K562 (cell line): ENCODE results near the gene DIS3L. TPM values are rescaled to one million over a fixed set of nuclear protein-coding genes. Genes with fewer than 3 reads are reported as not detected.
A peak's percentile ranks its signal among the peaks of the same experiment; 100 is the strongest.

ENCODE experiments used
- ARNT ChIP-seq, 2 experiments: fragments of 450-650 bp; IDR thresholded peaks; 2 replicates each; pipeline ENCODE4 v1.6.1; 2016; ENCODE audit warnings: mild to moderate bottlenecking in 1 of 2
- C11orf30 ChIP-seq: fragments of 450-650 bp; IDR thresholded peaks from 2 replicates; pipeline ENCODE4 v1.6.1; 2016; ENCODE audit warnings: low read depth, mild to moderate bottlenecking
- CBX8 ChIP-seq: fragments of 200-600 bp; sonication (generic); IDR thresholded peaks from 2 replicates; pipeline ENCODE4 v1.6.1; 2012; ENCODE audit warnings: borderline replicate concordance, mixed run types, low read depth, mild to moderate bottlenecking, moderate library complexity, mixed read lengths, low read length, control low read depth, inconsistent platforms; ENCODE audit not compliant: poor library complexity, severe bottlenecking; ENCODE audit errors: extremely low read depth
- CCNT2 ChIP-seq: IDR thresholded peaks from 2 replicates; pipeline ENCODE4 v1.6.1; 2011; ENCODE audit warnings: borderline replicate concordance, low read depth, mild to moderate bottlenecking, moderate library complexity, mixed read lengths, low read length; ENCODE audit not compliant: insufficient read length; ENCODE audit errors: extremely low read depth
- CHD4 ChIP-seq: fragments of 200-600 bp; sonication (generic); IDR thresholded peaks from 3 replicates; pipeline ENCODE4 v1.6.1; 2012; ENCODE audit warnings: low read depth, mild to moderate bottlenecking, mixed read lengths, low read length, inconsistent platforms; ENCODE audit not compliant: insufficient read depth, insufficient replicate concordance, poor library complexity, severe bottlenecking
- DACH1 ChIP-seq: fragments of 450-650 bp; IDR thresholded peaks from 2 replicates; pipeline ENCODE4 v1.6.1; 2018; ENCODE audit not compliant: partially characterized antibody
- HDAC2 ChIP-seq: fragments of 450-650 bp; IDR thresholded peaks from 2 replicates; pipeline ENCODE4 v1.6.1; 2016; ENCODE audit warnings: mild to moderate bottlenecking
- HDGF ChIP-seq: fragments of 450-650 bp; IDR thresholded peaks from 2 replicates; pipeline ENCODE4 v1.6.1; 2016
- HMGXB4 ChIP-seq: sonication (generic); formaldehyde crosslinking; IDR thresholded peaks from 2 replicates; pipeline ENCODE4 v1.8.1; 2023; ENCODE audit warnings: mild to moderate bottlenecking, missing genetic modification reagents
- HNRNPLL ChIP-seq: fragments of 200-400 bp; formaldehyde crosslinking; IDR thresholded peaks from 2 replicates; pipeline ENCODE4 v1.6.1; 2017; ENCODE audit warnings: low read length, low read depth, mild to moderate bottlenecking; ENCODE audit not compliant: poor library complexity, severe bottlenecking
- HSF4 ChIP-seq: fragments of 250-450 bp; sonication (Bioruptor Pico); IDR thresholded peaks from 2 replicates; pipeline ENCODE4 v2.1.2; 2022; ENCODE audit warnings: mild to moderate bottlenecking, moderate library complexity, borderline replicate concordance
- KLF1 ChIP-seq: fragments of 450-650 bp; IDR thresholded peaks from 2 replicates; pipeline ENCODE4 v1.6.1; 2016; ENCODE audit warnings: missing genetic modification characterization, missing compliant biosample characterization
- LCOR ChIP-seq: sonication (generic); formaldehyde crosslinking; IDR thresholded peaks from 2 replicates; pipeline ENCODE4 v1.8.0; 2022; ENCODE audit warnings: mild to moderate bottlenecking, missing genetic modification reagents
- NCOR1 ChIP-seq: fragments of 450-650 bp; IDR thresholded peaks from 2 replicates; pipeline ENCODE4 v1.6.1; 2016; ENCODE audit warnings: mild to moderate bottlenecking, moderate library complexity
- NRF1 ChIP-seq, 2 experiments: fragments of 450-650 bp; IDR thresholded peaks in 1 of 2; conservative IDR thresholded peaks in 1 of 2; 2 replicates each; pipeline ENCODE4 v1.6.1; 2014; ENCODE audit warnings: mild to moderate bottlenecking in 2 of 2
- RFX1 ChIP-seq: fragments of 450-650 bp; IDR thresholded peaks from 2 replicates; pipeline ENCODE4 v1.6.1; 2016; ENCODE audit warnings: mild to moderate bottlenecking, moderate library complexity
- SETDB1 ChIP-seq: IDR thresholded peaks from one replicate; pipeline ENCODE4 v1.6.1; 2012; ENCODE audit warnings: low read length, control low read depth, inconsistent platforms
- SUPT5H ChIP-seq: fragments of 450-650 bp; IDR thresholded peaks from 2 replicates; pipeline ENCODE4 v1.6.1; 2016
- VEZF1 ChIP-seq: fragments of 200-800 bp; sonication (Bioruptor generic); IDR thresholded peaks from 2 replicates; pipeline ENCODE4 v1.6.1; 2017; ENCODE audit warnings: missing genetic modification characterization, missing compliant biosample characterization
- ZNF24 ChIP-seq: fragments of 450-650 bp; IDR thresholded peaks from 2 replicates; pipeline ENCODE4 v1.6.1; 2016
- ZNF3 ChIP-seq: fragments of 250-450 bp; sonication (Bioruptor Pico); IDR thresholded peaks from 2 replicates; pipeline ENCODE4 v1.5.0; 2021; ENCODE audit warnings: mild to moderate bottlenecking, moderate library complexity
- polyA plus RNA-seq, 8 experiments: library from polyadenylated mRNA; depleted of rRNA in 4 of 8; stranded (reverse) in 5 of 8; unstranded in 3 of 8; fragments of >200 nt; fragmentation: Nextera tagmentation in 2 of 8; fragmentation: Illumina TruSeq in 1 of 8; extraction: Ambion mirVana in 2 of 8; extraction: Trizol in 1 of 8; gene quantifications; 2 replicates each; pipeline versions ENCODE4 v1.2.1 to v1.2.3, GENCODE V29; 2011 to 2014; ENCODE audit warnings: inconsistent platforms in 1 of 8, missing spikeins in 1 of 8
- total RNA-seq, 7 experiments: library from RNA; depleted of rRNA in 6 of 7; stranded (reverse); fragments of >200 nt in 6 of 7; fragmentation: Illumina TruSeq in 2 of 7; extraction: Trizol in 2 of 7; gene quantifications; 2 replicates each; pipeline versions ENCODE4 v1.2.1 to v1.2.3, GENCODE V29; 2011 to 2021; ENCODE audit warnings: low replicate concordance in 1 of 7
- TF ChIP-seq, protein P1 (sequence below), 2 experiments: fragments of 450-650 bp; conservative IDR thresholded peaks; 2 replicates each; pipeline ENCODE4 v1.6.1; 2017; ENCODE audit warnings: mild to moderate bottlenecking in 2 of 2, moderate library complexity in 2 of 2
- TF ChIP-seq, protein P2 (sequence below), 2 experiments: IDR thresholded peaks; 2 replicates each; pipeline ENCODE4 v1.6.1; 2011; ENCODE audit warnings: borderline replicate concordance in 1 of 2, control low read depth in 1 of 2, low read depth in 1 of 2, low read length in 1 of 2, mild to moderate bottlenecking in 1 of 2, mixed read lengths in 1 of 2, moderate library complexity in 1 of 2; ENCODE audit not compliant: insufficient read depth in 1 of 2, insufficient read length in 1 of 2, poor library complexity in 1 of 2, severe bottlenecking in 1 of 2; ENCODE audit errors: extremely low read depth in 1 of 2

DIS3L gene
- total and polyA plus RNA-seq, 9 of the 15 experiments (the other 6 are each of a cell fraction or from before 2014, with no cell fraction given), result 5.9 to 34.6 (median 16.9) TPM

DNA sequence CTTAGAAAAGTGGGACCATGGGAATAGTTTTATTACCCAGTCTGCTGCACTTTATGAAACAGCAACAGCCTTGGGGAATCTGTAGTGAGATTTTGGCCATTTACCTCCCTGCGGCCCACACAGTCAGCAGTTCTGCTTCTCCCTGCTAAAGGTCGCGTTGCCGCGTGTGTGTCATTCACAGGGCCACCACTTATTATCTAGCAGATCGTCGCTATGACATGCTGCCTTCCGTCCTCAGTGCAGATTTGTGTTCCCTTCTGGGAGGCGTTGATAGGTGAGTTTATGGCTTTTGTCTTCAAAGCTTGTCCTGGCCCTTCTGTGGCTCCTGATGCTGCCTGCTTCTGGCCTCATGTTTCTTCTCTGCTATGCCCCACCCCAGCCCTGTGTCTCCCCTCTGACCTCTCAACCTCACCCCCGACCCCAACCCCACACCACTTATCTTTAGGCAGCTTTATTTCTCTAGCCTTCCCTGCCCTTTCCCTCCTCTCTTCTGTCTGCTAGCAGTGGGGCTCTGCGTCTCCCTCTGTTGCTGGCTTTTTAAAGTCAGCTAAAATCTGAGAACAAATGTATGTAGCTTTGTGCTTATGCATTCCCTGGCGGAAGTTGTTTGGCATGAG lies 30.1 kb downstream of the DIS3L start (continued):
- no peak for TF ChIP-seq CHD4
- no peak for TF ChIP-seq CBX8
- TF ChIP-seq HNRNPLL, result no peak
- peak in 1 of 2 experiments; percentile 30; a peak in 1 of 4 replicates for TF ChIP-seq NRF1 (conservative IDR thresholded peaks at IDR 0.05 in 1 of 2, IDR thresholded peaks at IDR 0.05 in 1 of 2)
- no peak for TF ChIP-seq HMGXB4 (CRISPR knock-in tag)
- TF ChIP-seq, protein P1, sequence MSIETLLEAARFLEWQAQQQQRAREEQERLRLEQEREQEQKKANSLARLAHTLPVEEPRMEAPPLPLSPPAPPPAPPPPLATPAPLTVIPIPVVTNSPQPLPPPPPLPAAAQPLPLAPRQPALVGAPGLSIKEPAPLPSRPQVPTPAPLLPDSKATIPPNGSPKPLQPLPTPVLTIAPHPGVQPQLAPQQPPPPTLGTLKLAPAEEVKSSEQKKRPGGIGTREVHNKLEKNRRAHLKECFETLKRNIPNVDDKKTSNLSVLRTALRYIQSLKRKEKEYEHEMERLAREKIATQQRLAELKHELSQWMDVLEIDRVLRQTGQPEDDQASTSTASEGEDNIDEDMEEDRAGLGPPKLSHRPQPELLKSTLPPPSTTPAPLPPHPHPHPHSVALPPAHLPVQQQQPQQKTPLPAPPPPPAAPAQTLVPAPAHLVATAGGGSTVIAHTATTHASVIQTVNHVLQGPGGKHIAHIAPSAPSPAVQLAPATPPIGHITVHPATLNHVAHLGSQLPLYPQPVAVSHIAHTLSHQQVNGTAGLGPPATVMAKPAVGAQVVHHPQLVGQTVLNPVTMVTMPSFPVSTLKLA (conservative IDR thresholded peaks at IDR 0.05), result peak in 1 of 2 experiments; percentile 78; a peak in 3 of 4 replicates
- TF ChIP-seq ZNF3, result no peak
- TF ChIP-seq HDAC2, result peak; percentile 88
- TF ChIP-seq C11orf30, result peak; percentile 84
- TF ChIP-seq LCOR, result no peak
- TF ChIP-seq, protein P2, sequence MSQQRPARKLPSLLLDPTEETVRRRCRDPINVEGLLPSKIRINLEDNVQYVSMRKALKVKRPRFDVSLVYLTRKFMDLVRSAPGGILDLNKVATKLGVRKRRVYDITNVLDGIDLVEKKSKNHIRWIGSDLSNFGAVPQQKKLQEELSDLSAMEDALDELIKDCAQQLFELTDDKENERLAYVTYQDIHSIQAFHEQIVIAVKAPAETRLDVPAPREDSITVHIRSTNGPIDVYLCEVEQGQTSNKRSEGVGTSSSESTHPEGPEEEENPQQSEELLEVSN (IDR thresholded peaks at IDR 0.05; ENCODE audit: borderline replicate concordance in 1 of 2, extremely low read depth in 1 of 2, insufficient read depth in 1 of 2, insufficient read length in 1 of 2, low read depth in 1 of 2, low read length in 1 of 2, poor library complexity in 1 of 2, severe bottlenecking in 1 of 2), result peak in 1 of 2 experiments; percentile 32
- TF ChIP-seq HDGF, result no peak; the same call in 1 of the 2 replicates
- peak; percentile 46 for TF ChIP-seq CCNT2
- TF ChIP-seq NCOR1, result peak; percentile 66
- TF ChIP-seq VEZF1 (CRISPR knock-in tag), result no peak
- no peak for TF ChIP-seq ARNT (IDR thresholded peaks at IDR 0.05)
- TF ChIP-seq KLF1, result no peak
- TF ChIP-seq SUPT5H, result no peak
- TF ChIP-seq SETDB1, result peak; percentile 65
- no peak; the same call in 1 of the 2 replicates for TF ChIP-seq RFX1
- no peak for TF ChIP-seq ZNF24
- TF ChIP-seq HSF4 (CRISPR knock-in tag), result no peak
- no peak for TF ChIP-seq DACH1
